GM18517 (cell line): ENCODE measurements around the gene PM20D1.
"Not testable (repeated sequence)": the region's sequence is repeated elsewhere in the genome, so short reads cannot be mapped to it uniquely, and the experiment has no call there.

Experiments
- ATAC-seq: cut with Tn5 transposase; IDR thresholded peaks from one replicate; pipeline ENCODE4 v1.9.1; 2021; ENCODE audit warnings: mild to moderate bottlenecking, moderate library complexity; ENCODE audit not compliant: unreplicated experiment

The PM20D1 gene

GRCh38 chr1:205849619-205850355 is at the start of gene PM20D1:
PM20D1 (minus strand) TSS chr1:205850132; CDS start chr1:205850072, 60 bp downstream.
- peak; percentile 99 for ATAC-seq

DNA sequence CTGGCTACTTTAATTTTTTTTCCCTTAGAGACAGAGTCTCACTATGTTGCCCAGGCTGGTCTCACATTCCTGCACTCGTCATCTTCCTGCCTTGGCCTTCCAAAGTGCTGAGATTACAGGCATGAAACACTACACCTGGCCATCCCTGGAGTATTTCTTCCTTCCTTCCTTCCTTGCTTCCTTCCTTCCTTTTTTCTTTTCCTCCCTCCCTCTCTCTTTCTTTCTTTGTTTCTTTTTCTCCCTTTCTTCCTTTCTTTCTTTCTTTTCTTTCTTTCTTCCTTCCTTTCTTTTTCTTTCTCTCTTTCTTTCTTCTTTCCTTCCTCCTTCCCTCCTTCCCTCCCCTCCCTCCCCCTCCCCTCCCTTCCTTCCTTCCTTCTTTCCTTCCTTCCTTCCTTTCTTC is 46.4 kb upstream of the PM20D1 start:
- no peak for ATAC-seq

DNA sequence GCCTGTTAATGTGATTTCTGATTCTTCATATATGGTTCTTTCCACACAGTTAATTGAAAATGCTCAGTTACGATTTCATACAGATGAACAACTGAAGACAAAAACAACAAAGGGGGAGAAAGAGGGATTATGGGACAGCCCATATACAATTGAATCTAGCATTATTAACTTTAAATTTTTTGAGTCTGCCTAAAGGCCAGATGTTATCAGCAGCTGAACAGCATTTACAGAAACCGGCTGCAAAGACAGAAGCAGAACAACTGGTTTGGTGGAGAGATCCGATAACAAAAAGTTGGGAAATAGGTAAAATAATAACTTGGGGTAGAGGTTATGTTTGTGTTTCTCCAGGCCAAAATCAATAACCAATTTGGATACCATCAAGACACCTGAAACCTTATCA is 44.2 kb upstream of the PM20D1 start:
- ATAC-seq, result not testable (repeated sequence)

- not testable (repeated sequence) for ATAC-seq
Measured at GRCh38 chr1:205892175-205892574, 42.2 kb upstream of the PM20D1 start.

DNA sequence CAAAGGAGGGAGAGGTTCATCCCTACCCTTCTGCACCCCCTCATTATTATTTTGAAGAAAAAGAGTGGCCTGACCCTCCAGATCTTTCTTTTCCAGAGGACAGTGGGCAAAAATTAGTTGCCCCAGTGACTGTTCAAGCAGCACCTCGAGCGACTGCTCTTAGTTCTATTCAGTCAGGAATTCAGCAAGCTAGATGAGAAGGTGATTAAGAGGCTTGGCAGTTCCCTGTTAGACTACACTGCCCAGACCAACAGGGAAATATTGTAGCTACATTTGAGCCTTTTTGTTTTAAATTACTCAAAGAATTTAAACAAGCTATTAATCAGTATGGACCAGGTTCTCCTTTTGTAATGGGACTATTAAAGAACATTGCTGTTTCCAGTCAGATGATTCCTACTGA is 41.5 kb upstream of the PM20D1 start:
- ATAC-seq, result not testable (repeated sequence)

GRCh38 chr1:205890631-205891030 is 40.7 kb upstream of the PM20D1 start:
- ATAC-seq, result not testable (repeated sequence)

- not testable (repeated sequence) for ATAC-seq
Measured at GRCh38 chr1:205889706-205890105, 39.8 kb upstream of the PM20D1 start.

DNA sequence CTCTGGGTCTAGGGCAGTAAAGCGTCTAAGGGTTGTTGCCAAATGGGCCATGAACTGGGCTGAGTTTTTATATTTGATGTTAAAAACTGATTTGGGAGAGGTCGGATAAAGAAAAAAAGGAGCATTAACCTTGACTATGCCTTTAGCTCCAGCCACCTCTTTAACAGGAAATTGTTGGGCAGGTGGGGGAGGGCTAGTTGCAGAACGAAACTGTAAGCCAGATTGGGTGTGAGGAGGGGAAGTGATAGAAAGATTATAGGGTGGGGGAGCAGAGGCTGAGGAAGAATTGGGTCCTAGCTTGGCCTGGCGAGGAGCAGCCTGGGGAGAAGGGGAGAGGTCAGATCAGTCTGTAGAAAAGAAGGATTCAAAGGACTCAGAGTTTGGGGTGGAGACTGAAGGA is 39.1 kb upstream of the PM20D1 start:
- not testable (repeated sequence) for ATAC-seq

GRCh38 chr1:205883792-205884191 is 33.9 kb upstream of the PM20D1 start:
- ATAC-seq, result no peak

GRCh38 chr1:205880923-205881322 is 31.0 kb upstream of the PM20D1 start:
- ATAC-seq, result no peak

GRCh38 chr1:205879974-205880373 is 30.0 kb upstream of the PM20D1 start:
- ATAC-seq, result no peak

- ATAC-seq, result no peak
Measured at GRCh38 chr1:205878026-205878425, 28.1 kb upstream of the PM20D1 start.

- ATAC-seq, result not testable (repeated sequence)
Measured at GRCh38 chr1:205873148-205873547, 23.2 kb upstream of the PM20D1 start.

- ATAC-seq, result no peak
Measured at GRCh38 chr1:205870236-205870635, 20.3 kb upstream of the PM20D1 start.

DNA sequence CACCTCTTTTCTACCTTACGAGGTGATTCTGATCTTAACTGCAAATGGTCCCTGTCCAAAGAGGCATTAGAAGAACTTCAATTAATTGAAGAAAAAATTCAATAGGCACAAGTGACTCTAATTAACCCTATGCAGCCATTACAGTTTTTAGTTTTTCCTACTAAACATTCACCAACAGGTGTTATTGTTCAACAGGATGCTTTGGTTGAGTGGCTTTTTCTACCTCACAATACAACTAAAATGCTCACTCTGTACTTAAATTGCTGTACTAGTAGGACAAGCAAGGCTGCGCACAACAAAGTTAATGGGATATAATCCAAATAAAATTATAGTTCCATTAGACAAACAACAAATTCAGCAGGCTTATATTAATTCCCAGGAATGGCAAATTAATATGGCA is 11.6 kb upstream of the PM20D1 start:
- ATAC-seq, result no peak

GRCh38 chr1:205858141-205858961 is 8.4 kb upstream of the PM20D1 start:
- no peak for ATAC-seq

- not testable (repeated sequence) for ATAC-seq
Measured at GRCh38 chr1:205857501-205857900, 7.6 kb upstream of the PM20D1 start.

- ATAC-seq, result no peak
Measured at GRCh38 chr1:205856433-205856832, 6.5 kb upstream of the PM20D1 start.

DNA sequence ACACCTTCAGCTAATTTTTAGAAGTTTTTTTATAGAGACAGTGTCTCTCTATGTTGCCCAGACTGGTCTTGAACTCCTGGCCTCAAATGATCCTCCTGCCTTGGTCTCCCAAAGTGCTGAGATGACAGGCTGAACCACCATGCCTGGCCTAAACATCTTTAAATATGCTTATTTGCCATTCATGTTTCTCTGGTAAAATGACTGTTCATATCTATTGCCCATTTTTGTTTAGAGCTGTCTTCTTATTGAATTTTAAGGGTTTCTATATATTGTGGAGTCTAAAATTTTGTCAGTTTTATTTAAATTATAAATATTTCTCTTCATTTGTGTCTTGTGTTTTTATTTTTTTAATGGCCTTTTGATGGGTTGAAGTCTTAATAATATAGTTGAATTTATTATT is 3.0 kb upstream of the PM20D1 start:
- no peak for ATAC-seq

GRCh38 chr1:205851993-205852392 is 2.1 kb upstream of the PM20D1 start:
- no peak for ATAC-seq

DNA sequence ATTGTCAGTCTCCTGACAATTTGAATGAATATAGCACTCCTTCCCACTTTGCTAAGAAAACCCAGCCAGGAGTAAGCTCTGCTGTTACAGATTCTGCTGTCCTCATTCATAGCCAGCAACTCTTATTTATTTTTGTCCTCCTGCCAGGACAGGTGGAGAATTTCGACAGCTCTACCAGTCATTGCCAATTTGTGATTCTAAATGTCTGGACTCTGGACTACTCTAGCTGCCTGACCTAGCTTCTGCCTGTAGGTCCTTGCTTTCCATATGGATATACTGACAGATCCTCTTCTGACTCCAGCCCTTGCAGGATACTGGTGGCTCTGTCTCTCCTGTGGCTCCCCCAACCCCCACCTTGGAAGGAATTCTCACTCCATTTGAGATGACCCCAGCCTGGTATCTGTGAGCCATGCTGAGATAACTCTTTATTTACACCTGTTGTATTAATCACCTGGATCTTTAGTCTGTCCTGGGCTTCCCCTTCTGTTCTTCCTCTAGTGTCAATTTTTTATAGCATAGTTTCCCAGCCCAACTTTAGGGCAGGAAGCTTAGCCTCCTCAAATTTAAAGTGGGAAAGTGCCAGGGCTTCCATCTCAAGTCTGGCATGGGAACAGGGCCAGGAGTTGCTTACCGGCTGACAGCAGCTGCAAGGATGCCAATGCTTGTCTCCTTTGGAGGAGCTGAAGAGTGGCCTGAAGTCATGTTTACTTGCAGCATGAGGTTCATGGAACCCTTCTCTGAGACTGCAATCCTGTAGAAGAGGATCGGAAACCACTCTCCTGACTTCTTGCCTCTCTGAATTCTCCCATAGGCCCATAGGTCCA is 6.7 kb downstream of the PM20D1 start:
- ATAC-seq, result no peak
